HEK293 (cell line): Measurements from ENCODE around the gene ZNHIT3.
A peak's percentile ranks its signal among the peaks of the same experiment; 100 is the strongest.

Experiments used
- BCL6B ChIP-seq: fragments of 450-650 bp; formaldehyde crosslinking; IDR thresholded peaks from 2 replicates; pipeline ENCODE4 v1.5.1; 2017; ENCODE audit warnings: missing biosample characterization, missing genetic modification characterization
- GLIS1 ChIP-seq: fragments of 450-650 bp; formaldehyde crosslinking; IDR thresholded peaks from 2 replicates; pipeline ENCODE4 v1.5.1; 2016; ENCODE audit warnings: missing biosample characterization, missing genetic modification characterization
- MEIS1 ChIP-seq: sonication (generic); formaldehyde crosslinking; IDR thresholded peaks from 2 replicates; pipeline ENCODE4 v1.8.1; 2022; ENCODE audit warnings: missing genetic modification reagents, mild to moderate bottlenecking, borderline replicate concordance
- PRDM10 ChIP-seq: fragments of 450-650 bp; formaldehyde crosslinking; IDR thresholded peaks from 2 replicates; pipeline ENCODE4 v1.5.1; 2016; ENCODE audit warnings: missing biosample characterization, missing genetic modification characterization
- PRDM6 ChIP-seq: fragments of 450-650 bp; formaldehyde crosslinking; IDR thresholded peaks from 2 replicates; pipeline ENCODE4 v1.5.1; 2017; ENCODE audit warnings: missing biosample characterization, missing genetic modification characterization
- SETDB1 ChIP-seq: IDR thresholded peaks from one replicate; pipeline ENCODE4 v1.6.1; 2017; ENCODE audit warnings: mild to moderate bottlenecking, low read length, moderate library complexity, mixed read lengths; ENCODE audit not compliant: insufficient read length
- YY1 ChIP-seq: fragments of 450-650 bp; formaldehyde crosslinking; IDR thresholded peaks from 2 replicates; pipeline ENCODE4 v1.5.1; 2018; ENCODE audit warnings: missing biosample characterization, missing genetic modification characterization
- ZBTB10 ChIP-seq: fragments of 450-650 bp; formaldehyde crosslinking; IDR thresholded peaks from 2 replicates; pipeline ENCODE4 v1.5.1; 2016; ENCODE audit warnings: missing biosample characterization, missing genetic modification characterization
- ZBTB20 ChIP-seq: fragments of 450-650 bp; formaldehyde crosslinking; IDR thresholded peaks from 2 replicates; pipeline ENCODE4 v1.5.1; 2016; ENCODE audit warnings: missing biosample characterization, missing genetic modification characterization
- ZNF132 ChIP-seq: fragments of 450-650 bp; formaldehyde crosslinking; IDR thresholded peaks from 2 replicates; pipeline ENCODE4 v1.5.1; 2017; ENCODE audit warnings: missing biosample characterization, missing genetic modification characterization, borderline replicate concordance
- ZNF133 ChIP-seq: fragments of 450-650 bp; formaldehyde crosslinking; IDR thresholded peaks from 2 replicates; pipeline ENCODE4 v1.5.1; 2016; ENCODE audit warnings: missing biosample characterization, missing genetic modification characterization
- ZNF155 ChIP-seq: fragments of 450-650 bp; formaldehyde crosslinking; IDR thresholded peaks from 2 replicates; pipeline ENCODE4 v1.5.1; 2016; ENCODE audit warnings: missing biosample characterization, missing genetic modification characterization
- ZNF221 ChIP-seq: fragments of 450-650 bp; formaldehyde crosslinking; IDR thresholded peaks from 2 replicates; pipeline ENCODE4 v1.5.1; 2017; ENCODE audit warnings: missing biosample characterization, missing genetic modification characterization, borderline replicate concordance
- ZNF324 ChIP-seq: fragments of 450-650 bp; formaldehyde crosslinking; IDR thresholded peaks from 2 replicates; pipeline ENCODE4 v1.5.1; 2016; ENCODE audit warnings: missing biosample characterization, missing genetic modification characterization
- ZNF37A ChIP-seq: fragments of 450-650 bp; IDR thresholded peaks from 2 replicates; pipeline ENCODE4 v1.5.1; 2018; ENCODE audit warnings: missing biosample characterization, missing genetic modification characterization
- ZNF394 ChIP-seq: fragments of 450-650 bp; formaldehyde crosslinking; IDR thresholded peaks from 2 replicates; pipeline ENCODE4 v1.5.1; 2016; ENCODE audit warnings: missing biosample characterization, missing genetic modification characterization, mild to moderate bottlenecking, moderate library complexity, borderline replicate concordance
- ZNF433 ChIP-seq: fragments of 450-650 bp; formaldehyde crosslinking; IDR thresholded peaks from 2 replicates; pipeline ENCODE4 v1.5.1; 2016; ENCODE audit warnings: missing biosample characterization, missing genetic modification characterization, low read depth
- ZNF488 ChIP-seq: fragments of 450-650 bp; formaldehyde crosslinking; IDR thresholded peaks from 2 replicates; pipeline ENCODE4 v1.5.1; 2016; ENCODE audit warnings: missing biosample characterization, missing genetic modification characterization
- ZNF555 ChIP-seq: fragments of 450-650 bp; formaldehyde crosslinking; conservative IDR thresholded peaks from 2 replicates; pipeline ENCODE4 v1.5.1; 2017; ENCODE audit warnings: missing biosample characterization, mild to moderate bottlenecking, missing genetic modification characterization, inconsistent platforms
- ZNF561 ChIP-seq: fragments of 450-650 bp; IDR thresholded peaks from 2 replicates; pipeline ENCODE4 v1.5.1; 2018; ENCODE audit warnings: missing biosample characterization, missing genetic modification characterization, borderline replicate concordance
- ZNF571 ChIP-seq: fragments of 450-650 bp; formaldehyde crosslinking; IDR thresholded peaks from 2 replicates; pipeline ENCODE4 v1.5.0; 2017; ENCODE audit warnings: missing biosample characterization, missing genetic modification characterization
- ZNF596 ChIP-seq: fragments of 450-650 bp; IDR thresholded peaks from 2 replicates; pipeline ENCODE4 v1.5.0; 2018; ENCODE audit warnings: missing biosample characterization, mild to moderate bottlenecking, missing genetic modification characterization, moderate library complexity
- ZNF623 ChIP-seq: fragments of 450-650 bp; formaldehyde crosslinking; IDR thresholded peaks from 2 replicates; pipeline ENCODE4 v1.5.1; 2016; ENCODE audit warnings: missing biosample characterization, missing genetic modification characterization
- ZNF692 ChIP-seq: fragments of 450-650 bp; formaldehyde crosslinking; IDR thresholded peaks from 2 replicates; pipeline ENCODE4 v1.5.1; 2016; ENCODE audit warnings: missing biosample characterization, missing genetic modification characterization
- ZSCAN4 ChIP-seq: fragments of 450-650 bp; formaldehyde crosslinking; IDR thresholded peaks from 2 replicates; pipeline ENCODE4 v1.5.1; 2017; ENCODE audit warnings: missing biosample characterization, missing genetic modification characterization

ZNHIT3 gene

GRCh38 chr17:36486204-36487194 lies at the start of gene ZNHIT3 (continued):
- peak; percentile 86 for TF ChIP-seq PRDM10 (tag by site-specific recombination)
- TF ChIP-seq ZSCAN4 (tag by site-specific recombination): no peak
- TF ChIP-seq ZNF394 (tag by site-specific recombination): peak; percentile 37; the same call in 1 of the 2 replicates
- TF ChIP-seq ZNF561 (tag by site-specific recombination): no peak
- TF ChIP-seq ZNF37A: no peak
- no peak for TF ChIP-seq ZNF488 (tag by site-specific recombination)
- TF ChIP-seq ZNF132: no peak
- TF ChIP-seq ZBTB10 (tag by site-specific recombination): no peak
- no peak for TF ChIP-seq BCL6B (tag by site-specific recombination)
- TF ChIP-seq ZNF596 (tag by site-specific recombination): no peak
- no peak for TF ChIP-seq ZNF433
- TF ChIP-seq ZNF571 (tag by site-specific recombination): no peak
- TF ChIP-seq ZNF692 (tag by site-specific recombination): 0 out of 2 replicates have a peak, but pooled peaks have one; percentile 50
- no peak for TF ChIP-seq ZNF133 (tag by site-specific recombination)
- TF ChIP-seq SETDB1: peak; percentile 14
- TF ChIP-seq ZBTB20 (tag by site-specific recombination): no peak; the same call in 1 of the 2 replicates
- TF ChIP-seq PRDM6 (tag by site-specific recombination): no peak
- TF ChIP-seq MEIS1: no peak
- peak; percentile 83; the same call in 1 of the 2 replicates for TF ChIP-seq ZNF324 (tag by site-specific recombination)
- no peak for TF ChIP-seq GLIS1 (tag by site-specific recombination)
- TF ChIP-seq YY1 (tag by site-specific recombination): peak; percentile 68; the same call in 1 of the 2 replicates
- TF ChIP-seq ZNF555 (tag by site-specific recombination): no peak
- no peak for TF ChIP-seq ZNF623 (tag by site-specific recombination)
- TF ChIP-seq ZNF221 (tag by site-specific recombination): no peak
- TF ChIP-seq ZNF155 (tag by site-specific recombination): no peak
